HG02610 (cell line): ENCODE results near the gene ITPR3.

Source experiments
- ATAC-seq: cut with Tn5 transposase; IDR thresholded peaks from one replicate; pipeline ENCODE4 v1.9.1; 2021; ENCODE audit warnings: mild to moderate bottlenecking, moderate library complexity; ENCODE audit not compliant: unreplicated experiment

Gene ITPR3

DNA sequence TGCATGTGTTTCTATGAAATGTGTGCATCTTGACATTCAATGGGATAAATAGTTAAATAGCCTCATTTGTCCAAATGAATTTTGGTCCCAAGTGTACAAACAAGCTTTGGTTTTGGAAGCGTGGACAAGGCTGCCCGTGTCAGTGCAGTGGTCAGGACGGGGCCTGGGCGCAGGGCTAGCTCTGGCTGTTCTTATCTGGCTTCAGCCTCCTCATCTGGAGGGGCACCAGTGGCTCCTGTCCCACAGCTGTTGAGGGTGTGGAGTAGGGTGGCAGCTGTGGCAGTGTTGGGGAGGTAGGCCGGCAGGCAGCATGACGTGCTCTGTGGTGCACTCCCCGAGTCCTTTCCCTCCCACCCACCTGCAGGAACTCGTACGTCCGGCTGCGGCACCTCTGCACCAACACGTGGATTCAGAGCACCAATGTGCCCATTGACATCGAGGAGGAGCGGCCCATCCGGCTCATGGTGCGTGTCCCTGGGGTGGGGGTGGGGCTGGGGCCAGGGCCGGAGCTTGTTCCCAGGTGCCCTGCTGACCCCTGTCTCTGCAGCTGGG is 43.5 kb downstream of the ITPR3 start:
- no peak for ATAC-seq

GRCh38 chr6:33665957-33666356 is 44.8 kb downstream of the ITPR3 start:
- no peak for ATAC-seq

- no peak for ATAC-seq
These were observed 46.0 kb downstream of the ITPR3 start for GRCh38 chr6:33667072-33667471.

GRCh38 chr6:33667776-33668175 is 46.7 kb downstream of the ITPR3 start:
- ATAC-seq: no peak

GRCh38 chr6:33668328-33668727 is 47.2 kb downstream of the ITPR3 start:
- no peak for ATAC-seq

GRCh38 chr6:33668914-33669313 is 47.8 kb downstream of the ITPR3 start:
- ATAC-seq: no peak

DNA sequence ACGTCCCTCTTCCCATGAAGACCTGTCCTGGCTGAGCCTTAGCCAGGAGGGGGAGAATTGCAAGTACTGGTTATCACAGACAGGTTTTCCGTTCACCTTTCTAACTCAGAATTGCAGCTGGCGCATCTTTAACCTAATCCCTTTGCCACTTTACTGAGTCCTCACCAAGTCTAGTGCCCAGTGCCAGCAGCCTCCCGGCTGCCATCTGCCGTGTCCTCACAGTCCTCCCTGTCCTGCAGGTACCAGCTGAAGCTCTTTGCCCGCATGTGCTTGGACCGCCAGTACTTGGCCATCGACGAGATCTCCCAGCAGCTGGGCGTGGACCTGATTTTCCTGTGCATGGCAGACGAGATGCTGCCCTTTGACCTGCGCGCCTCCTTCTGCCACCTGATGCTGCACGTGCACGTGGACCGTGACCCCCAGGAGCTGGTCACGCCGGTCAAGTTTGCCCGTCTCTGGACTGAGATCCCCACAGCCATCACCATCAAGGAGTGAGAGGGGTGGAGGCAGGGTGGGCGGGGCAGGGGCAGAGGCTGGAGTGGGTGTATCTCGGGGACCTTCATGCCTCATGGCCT is 49.1 kb downstream of the ITPR3 start:
- ATAC-seq: no peak

- no peak for ATAC-seq
These were observed 50.0 kb downstream of the ITPR3 start for GRCh38 chr6:33670971-33671743.

DNA sequence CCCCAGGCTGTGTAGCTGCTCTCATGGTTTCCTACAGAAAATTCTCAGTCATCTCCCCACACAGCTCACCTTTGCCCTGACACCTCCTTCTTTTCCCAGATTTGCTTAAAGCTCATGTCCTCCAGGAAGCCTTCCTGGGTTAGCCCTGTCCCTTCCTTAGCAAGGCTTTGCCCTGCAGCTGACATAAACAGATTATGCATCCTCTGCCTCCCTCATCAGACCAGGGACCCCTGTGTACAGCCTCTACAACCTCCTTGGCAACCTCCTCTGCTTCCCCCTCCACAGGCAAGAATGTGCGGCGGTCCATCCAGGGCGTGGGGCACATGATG is 50.6 kb downstream of the ITPR3 start:
- ATAC-seq: no peak

- no peak for ATAC-seq
These were observed 51.7 kb downstream of the ITPR3 start for GRCh38 chr6:33672808-33673207.

GRCh38 chr6:33673851-33674250 is 52.7 kb downstream of the ITPR3 start:
- no peak for ATAC-seq

DNA sequence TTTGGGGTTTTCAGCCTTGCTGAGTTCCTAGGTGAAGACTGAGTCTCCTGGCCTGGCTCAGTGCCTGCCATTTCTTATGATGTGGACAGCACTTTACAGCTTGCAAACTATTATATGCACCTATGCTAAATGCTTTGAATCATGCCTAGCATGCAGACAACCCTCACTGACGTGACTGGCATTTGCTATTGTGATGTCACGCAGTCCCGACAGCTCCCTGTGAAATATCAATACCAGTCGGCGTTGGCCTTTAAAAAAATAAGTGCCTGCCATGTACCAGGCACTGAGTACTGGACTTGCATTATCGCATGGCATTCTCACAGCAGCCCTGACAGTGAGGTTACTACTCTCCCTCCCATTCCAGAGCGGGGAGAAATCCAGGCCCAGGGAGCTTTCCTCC is 54.8 kb downstream of the ITPR3 start:
- ATAC-seq: no peak

DNA sequence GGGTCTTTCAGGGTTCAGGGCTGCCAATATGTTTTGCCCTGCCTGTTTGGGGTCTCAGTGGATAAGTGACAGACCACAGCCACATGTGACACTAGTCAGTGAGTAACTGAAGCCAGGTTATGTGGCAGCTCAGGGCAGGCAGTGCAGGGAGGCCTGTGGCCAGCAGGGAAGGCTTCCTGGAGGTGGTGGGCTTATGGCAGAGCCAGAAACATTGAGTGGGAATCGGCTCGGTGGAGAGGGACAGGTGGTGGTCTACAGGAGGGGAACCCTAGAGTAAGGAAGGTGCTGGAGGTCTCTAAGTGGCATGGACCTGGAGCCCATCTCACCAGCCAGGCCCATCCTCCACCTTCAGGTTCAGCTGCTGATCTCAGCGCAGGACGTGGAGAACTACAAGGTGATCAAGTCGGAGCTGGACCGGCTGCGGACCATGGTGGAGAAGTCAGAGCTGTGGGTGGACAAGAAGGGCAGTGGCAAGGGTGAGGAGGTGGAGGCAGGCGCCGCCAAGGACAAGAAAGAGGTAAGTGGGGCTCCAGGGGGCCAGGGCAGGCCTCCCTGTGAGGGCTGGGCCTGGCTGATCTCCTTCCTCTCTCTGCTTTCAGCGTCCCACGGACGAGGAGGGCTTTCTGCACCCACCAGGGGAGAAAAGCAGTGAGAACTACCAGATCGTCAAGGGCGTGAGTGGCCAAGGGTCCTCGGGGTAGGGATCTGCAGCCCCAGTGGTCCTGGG is 55.5 kb downstream of the ITPR3 start:
- no peak for ATAC-seq

DNA sequence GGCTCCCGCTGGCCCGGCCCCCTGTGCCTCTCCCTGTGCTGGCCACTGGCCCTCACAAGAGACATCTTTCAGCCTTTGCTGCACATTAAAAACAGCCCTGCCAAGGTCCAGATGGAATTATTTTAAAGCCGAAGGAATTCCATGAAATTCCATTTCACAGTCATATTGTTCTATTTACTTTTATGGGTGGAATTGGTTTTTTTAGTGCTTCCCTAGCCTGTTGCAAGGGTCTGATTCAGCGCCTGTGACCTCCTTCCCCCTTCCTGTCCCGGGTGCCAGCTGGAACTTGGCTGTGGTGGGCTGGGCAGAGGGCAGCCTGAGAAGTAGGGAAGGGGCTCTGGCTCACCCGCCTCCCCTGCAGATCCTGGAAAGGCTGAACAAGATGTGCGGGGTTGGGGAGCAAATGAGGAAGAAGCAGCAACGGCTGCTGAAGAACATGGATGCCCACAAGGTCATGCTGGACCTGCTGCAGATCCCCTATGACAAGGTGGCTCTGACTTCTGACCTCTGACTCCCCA is 56.1 kb downstream of the ITPR3 start:
- ATAC-seq: no peak

GRCh38 chr6:33677689-33678088 is 56.6 kb downstream of the ITPR3 start:
- ATAC-seq: no peak

DNA sequence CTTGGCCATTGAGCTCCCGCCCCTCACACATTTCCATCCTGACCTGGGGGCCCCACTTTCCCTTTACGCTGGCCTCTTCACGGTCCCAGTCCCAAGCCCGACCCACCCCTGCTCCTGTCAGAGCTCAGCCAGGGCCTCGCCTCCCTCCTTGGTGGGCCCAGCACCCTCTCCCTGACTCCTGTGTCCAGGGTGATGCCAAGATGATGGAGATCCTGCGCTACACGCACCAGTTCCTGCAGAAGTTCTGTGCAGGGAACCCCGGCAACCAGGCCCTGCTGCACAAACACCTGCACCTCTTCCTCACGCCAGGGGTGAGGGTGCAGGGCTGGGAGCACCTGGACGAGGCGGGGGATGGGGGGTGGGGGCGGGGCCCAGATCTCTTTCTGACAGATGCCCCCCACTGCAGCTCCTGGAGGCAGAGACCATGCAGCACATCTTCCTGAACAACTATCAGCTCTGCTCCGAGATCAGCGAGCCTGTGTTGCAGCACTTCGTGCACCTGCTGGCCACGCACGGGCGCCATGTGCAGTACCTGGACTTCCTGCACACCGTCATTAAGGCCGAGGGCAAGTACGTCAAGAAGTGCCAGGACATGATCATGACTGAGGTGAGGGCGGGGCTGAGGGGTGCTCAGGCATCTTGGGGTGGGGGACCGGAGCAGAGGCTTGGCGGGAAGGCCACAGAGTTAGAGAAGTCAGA is 57.3 kb downstream of the ITPR3 start:
- ATAC-seq: no peak

- no peak for ATAC-seq
These were observed 57.9 kb downstream of the ITPR3 start for GRCh38 chr6:33678932-33679490.

- no peak for ATAC-seq
These were observed 58.6 kb downstream of the ITPR3 start for GRCh38 chr6:33679761-33680160.

DNA sequence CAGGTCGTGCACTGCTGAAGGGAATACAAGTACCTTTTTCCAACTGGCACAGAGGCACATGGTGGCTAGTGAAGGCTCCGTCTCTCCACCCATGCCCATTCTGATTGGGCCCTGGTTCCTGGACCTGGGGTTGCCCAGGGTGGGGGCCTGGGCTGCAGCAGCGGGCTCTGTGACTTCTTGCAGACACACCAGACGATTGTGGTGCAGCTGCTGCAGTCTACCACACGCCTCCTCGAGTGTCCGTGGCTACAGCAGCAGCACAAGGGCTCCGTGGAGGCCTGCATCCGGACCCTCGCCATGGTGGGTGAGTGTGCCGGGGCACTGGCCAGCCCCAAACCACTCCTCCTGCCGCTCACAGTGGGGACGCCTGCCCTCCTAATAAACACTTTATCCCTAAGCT is 61.2 kb downstream of the ITPR3 start:
- ATAC-seq: no peak

DNA sequence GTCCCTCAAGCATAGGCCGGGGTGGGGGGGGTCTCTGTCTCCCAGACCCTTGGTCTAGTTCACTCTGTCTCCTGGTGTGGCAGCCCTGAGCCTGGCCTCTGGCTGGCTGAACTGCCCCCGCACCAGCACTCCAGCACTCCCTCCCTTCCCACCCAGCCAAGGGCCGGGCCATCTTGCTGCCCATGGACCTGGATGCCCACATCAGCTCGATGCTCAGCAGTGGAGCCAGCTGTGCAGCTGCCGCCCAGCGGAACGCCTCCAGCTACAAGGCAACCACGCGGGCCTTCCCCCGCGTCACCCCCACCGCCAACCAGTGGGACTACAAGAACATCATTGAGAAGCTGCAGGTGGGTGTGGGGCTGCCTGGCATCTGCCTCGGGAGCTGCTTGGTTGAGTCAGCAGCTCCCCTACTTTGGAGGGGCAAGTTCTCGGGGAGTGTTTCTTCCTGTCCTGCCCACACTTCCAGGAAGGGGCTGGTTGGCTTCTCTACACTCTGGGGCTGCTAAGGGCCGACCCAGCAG is 62.0 kb downstream of the ITPR3 start:
- no peak for ATAC-seq
